Islet of Langerhans (tissue), 1 donor: Measurements from ENCODE around the gene DNMT3L.
"Not testable (repeated sequence)": the region's sequence is repeated elsewhere in the genome, so short reads cannot be mapped to it uniquely, and the experiment has no call there.

ENCODE experiments used
- FAIRE-seq: peaks from one replicate; lab custom pipeline; 2011; peaks lifted over from hg19 to GRCh38; lab: Jason Lieb, UNC

DNMT3L gene

DNA sequence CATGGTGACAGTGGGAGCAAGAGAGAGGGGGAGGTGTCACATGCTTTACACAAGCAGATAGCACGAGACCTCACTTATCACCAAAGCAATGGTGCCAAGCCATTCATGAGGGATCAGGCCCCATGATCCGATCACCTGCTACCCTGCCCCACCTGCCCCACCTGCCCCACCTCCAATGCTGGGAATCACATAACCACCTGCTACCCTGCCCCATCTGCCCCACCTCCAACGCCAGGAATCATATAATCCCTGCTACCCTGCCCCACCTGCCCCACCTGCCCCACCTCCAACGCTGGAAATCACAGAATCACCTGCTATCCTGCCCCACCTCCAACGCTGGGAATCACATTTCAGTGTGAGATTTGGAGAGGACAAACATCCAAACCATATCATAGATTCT is 13.3 kb upstream of the DNMT3L start:
- FAIRE-seq = no peak

GRCh38 chr21:44273046-44273445 is 11.3 kb upstream of the DNMT3L start:
- no peak for FAIRE-seq

DNA sequence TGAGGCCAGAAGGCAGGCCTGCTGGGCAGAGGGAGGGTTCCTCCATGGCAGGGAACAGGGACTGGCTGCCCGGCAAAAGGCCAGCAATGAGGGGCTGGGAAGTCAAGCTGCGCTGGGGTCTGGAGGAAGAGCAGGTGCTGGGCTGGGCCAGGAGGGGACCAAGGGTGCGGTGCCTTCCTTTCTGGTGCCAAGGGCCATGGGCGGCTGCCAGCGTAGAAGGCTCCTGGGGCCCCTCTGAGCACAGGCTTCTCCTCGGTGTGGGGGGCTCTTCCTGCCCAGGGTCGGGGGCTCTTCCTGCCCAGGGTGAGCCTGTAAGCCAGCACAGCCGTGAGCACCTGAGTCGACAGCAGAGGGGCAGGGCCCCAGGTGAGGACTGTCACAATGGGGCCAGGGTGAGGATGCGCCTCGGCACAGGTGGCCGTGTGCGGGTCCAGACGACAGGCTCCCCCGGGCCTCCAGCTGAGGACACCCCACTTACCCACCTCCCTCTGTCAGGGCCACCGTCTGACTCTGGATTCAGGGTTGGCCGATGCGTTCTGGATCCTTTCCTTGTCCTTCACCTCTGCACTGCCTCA is 10.7 kb upstream of the DNMT3L start:
- no peak for FAIRE-seq

- no peak for FAIRE-seq
These were observed 10.0 kb upstream of the DNMT3L start for GRCh38 chr21:44271558-44272283.

- FAIRE-seq = no peak
These were observed 7.4 kb upstream of the DNMT3L start for GRCh38 chr21:44269090-44269489.

GRCh38 chr21:44267655-44268142 is 6.0 kb upstream of the DNMT3L start:
- FAIRE-seq = no peak

DNA sequence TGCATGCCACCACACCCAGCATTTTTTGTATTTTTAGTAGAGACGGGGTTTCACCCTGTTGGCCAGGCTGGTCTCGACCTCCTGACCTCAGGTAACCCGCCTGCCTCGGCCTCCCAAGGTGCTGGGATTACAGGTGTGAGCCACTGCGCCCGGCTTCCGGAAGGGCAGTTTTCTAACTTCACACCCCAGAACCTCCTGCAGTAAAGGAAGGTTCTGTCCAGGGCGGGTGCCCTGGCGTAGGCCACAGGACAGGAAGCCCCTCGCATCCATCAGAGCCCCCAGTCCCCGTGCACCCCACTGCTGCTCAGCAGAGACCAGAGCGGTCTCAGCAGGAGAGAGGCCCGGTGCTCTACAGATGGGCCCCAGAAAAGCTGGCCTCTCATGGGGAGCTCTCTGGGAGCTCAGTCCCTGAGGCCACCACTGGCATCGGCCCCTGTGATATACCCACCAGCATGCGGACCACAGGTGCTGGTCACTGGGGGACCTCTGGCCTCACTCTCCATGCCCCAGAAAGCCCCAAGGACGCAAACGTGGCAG is 4.1 kb upstream of the DNMT3L start:
- FAIRE-seq = no peak

GRCh38 chr21:44263768-44264167 is 2.1 kb upstream of the DNMT3L start:
- no peak for FAIRE-seq

DNA sequence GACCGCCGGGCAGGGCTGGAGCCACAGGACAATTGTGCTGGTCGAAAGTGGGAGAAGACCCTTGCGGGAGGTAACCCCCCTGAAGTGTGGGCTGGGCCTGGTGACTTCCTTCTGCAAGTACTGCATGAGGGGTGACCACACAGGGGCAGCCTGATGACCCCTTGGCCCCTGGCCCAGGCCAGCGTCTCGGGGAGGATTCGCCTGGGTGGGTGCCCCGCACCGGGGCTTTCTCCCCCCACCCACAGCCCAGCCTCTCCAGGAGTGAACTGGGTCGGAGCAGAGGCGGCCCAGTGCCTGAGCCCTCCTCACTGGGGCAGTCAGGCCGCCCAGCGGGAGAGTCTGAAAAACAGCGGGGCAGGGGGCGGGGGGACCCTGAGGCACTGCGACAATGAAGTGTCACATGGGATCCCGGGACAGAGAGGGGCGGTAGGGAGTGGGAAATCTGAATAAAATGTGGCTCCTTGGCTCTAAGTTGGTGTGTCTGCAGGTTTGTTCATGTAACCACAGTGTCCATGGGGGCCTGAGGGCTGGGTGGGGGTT is 1.6 kb upstream of the DNMT3L start:
- no peak for FAIRE-seq

DNA sequence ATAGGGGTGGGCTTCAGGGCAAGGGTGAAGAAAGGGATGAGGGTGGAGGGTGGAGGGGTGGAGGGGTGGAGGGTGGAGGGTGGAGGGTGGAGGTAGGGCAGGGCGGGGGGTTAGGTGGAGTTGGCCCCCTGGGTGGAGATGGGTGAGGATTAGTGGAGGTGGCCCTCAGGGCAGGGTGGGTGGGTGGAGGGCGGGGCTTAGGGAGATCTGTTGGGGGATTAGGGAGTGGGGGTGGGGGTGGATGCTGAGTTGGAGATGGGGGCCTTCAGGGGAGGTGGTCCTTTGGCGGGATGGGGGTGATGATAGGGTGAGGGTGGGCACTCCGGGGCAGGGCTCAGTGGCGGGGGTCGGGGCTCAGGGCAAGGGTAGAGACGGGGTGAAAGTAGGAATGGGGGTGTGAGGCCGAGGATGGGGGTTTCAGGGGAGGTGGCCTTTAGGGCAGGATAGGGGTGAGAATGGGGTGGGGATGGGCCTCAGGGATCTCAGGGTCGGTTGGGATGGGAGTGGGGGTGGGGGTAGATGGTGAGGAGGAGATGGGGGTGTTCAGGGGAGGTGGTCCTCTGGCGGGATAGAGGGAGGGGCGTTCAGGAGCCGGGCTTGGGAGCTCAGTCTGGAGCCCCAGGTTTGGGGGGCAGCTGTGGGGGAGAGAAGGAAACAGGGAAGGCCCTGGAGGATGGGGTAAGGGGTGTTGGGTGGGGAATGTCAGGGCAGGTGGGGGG is 800 bp upstream of the DNMT3L start:
- FAIRE-seq = no peak

DNA sequence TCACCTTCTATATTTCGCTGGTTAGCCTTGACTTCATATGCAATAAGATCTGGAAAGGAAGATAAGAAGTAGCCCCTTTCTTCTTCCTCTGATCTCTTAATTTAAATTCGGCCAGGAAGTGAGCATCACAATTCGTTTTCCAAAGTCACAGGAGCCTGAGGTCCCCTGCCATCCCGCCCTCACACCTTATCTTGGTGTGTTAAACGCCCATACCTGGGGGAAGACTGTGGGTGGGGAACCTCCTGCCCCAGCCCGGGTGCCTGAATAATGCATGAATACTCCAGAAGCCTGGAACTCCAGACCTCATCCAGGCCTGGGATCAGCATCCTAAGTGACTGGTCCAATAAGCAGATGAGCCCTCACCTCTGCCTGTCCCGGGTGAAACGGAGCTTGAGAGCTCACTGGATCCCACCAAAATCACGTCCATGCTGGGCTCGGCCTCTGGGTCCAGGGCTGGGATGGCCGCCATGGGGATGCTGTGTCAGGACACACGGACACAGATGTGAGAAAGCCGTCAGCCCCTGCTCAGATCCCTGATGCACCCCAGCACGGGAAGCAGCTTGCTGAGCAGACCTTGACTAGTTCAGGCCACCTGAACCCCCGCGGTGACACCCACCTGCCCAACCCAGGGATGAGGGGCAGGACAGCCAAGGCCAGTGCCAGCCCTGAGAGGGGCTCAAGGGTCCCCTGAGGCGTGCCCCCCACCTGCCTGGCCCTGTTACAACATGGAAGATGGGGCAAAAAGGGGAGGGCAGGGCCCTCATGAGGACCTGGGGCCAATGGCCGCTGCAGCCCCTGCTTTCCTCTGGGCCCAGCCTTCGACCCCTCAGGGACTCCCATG is 686 bp downstream of the DNMT3L start:
- FAIRE-seq = no peak

DNA sequence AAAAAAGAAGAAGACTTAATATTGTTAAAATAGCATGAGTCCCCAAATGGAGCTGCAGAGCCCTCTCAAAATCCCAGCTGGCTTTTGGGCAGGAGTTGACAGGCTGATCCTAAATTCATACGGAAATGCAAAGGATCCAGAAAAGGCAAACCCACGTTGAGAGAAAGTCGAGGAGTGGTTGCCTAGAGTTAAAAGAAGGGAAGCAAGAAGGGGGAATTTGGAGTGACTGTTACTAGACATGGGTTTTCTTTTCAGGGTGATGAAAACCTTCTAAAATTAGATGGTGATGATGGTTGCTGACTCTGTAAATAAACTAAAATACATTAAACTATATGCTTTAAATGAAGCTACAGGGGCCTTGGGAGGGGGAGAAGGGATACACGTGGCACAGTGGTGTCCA is 1.6 kb downstream of the DNMT3L start:
- FAIRE-seq = no peak

DNA sequence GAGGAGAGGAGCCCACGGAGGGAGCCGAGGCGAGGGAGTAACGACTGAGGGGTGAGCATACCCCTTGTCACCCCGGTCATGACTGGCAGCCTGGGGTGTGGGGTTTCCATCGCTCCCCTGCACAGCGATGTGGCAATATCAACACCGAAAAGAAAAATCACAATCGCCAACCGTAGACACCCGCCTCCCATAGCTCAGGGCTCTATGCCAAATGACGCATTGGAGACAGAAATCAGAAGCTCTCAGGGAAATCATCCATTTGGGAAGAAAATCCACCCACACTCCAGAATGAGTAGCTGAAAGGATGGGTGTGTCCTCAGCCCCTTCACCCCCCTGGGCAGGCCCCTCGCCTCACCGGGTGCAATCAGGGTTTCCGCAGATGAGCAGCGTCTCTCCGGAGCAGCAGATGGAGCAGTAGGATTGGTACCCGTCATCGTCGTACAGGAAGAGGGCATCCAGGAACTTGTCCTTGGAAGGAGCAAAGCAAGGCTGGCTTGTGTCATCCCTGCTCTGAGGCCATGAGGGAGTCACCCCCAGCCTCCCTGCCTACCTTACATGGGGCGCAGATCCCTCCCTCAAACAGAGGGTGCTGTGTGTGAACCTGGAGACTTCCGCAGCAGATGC is 2.5 kb downstream of the DNMT3L start:
- FAIRE-seq = no peak

GRCh38 chr21:44258056-44258725 is 3.5 kb downstream of the DNMT3L start:
- FAIRE-seq = no peak

GRCh38 chr21:44255511-44255981 is 6.2 kb downstream of the DNMT3L start:
- no peak for FAIRE-seq

DNA sequence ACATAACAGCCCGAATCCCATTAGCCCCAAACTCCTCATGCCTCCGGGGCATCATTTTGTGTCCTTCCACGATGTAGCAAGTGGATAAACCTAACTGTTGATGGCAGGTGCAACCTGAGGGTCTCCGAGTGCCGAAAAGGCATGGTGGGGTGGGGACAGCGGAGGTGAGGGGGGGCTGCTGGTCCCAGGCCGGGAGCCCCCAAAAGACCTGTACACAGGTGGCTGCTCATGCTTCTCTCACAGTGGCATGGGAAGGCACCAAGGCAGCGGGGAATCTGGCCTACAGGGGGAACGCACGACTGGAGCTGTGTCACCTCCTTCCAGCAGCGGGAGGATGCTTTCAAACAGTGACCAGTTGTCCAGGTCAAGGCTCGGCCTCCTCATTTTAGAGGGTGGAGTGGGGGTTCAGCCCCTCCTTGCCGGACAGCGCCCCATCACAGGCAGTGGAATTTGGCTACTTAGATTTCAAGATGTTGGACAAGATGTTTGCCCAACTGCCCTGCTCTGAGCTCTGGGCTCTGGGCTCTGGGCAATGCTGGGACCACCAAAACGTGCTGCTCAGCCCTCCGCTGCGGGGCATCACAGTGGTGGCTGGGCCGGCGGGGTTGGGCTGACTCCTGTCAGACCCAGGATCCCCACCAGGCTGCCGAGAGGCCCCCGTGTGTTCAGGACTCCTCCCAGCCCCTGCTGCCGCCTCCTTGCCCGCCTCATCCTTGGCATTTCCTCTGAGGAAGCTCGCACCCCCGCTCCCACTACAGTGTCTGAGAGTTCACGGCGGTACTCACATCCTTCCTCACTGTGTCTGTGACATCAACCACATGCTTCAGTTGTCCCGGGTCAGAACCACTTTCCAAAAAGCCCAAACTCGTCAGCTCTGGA is 7.6 kb downstream of the DNMT3L start:
- FAIRE-seq = no peak

- not testable (repeated sequence) for FAIRE-seq
These were observed 12.3 kb downstream of the DNMT3L start for GRCh38 chr21:44249204-44250037.

- FAIRE-seq = not testable (repeated sequence)
These were observed 13.8 kb downstream of the DNMT3L start for GRCh38 chr21:44247904-44248303.

- FAIRE-seq = not testable (repeated sequence)
These were observed 17.7 kb downstream of the DNMT3L start for GRCh38 chr21:44243980-44244379.
